ENCODE results near the gene PRPF31. TPM values are rescaled to one million over a fixed set of nuclear protein-coding genes. Genes with fewer than 3 reads are reported as not detected.

Gene PRPF31
- total and polyA plus RNA-seq, 5 donors from 2014 or later, result 57.8 to 74.8 (median 65.6) TPM

- no peak overlapping the region for H3K27ac Mint-ChIP-seq
- no peak overlapping the region for H3K4me3 Mint-ChIP-seq
- H3K27me3 Mint-ChIP-seq, result no peaks in the 10 kb centered on the region
- no peaks in the 10 kb centered on the region for H3K27me3 ChIP-seq (ENCODE audit: control insufficient read depth, insufficient read depth, low read length)
- ATAC-seq (ENCODE audit: low read depth in 2 of 2) (no peak), DNase-seq (no peak)
- no peaks in the 10 kb centered on the region for H3K36me3 ChIP-seq (ENCODE audit: control insufficient read depth, insufficient read depth, low read length)
- peaks cover 17% of the 10 kb centered on the region for H3K36me3 Mint-ChIP-seq
- H3K4me3 ChIP-seq (ENCODE audit: low read depth, low read length), result no peak overlapping the region
- H3K27ac ChIP-seq (ENCODE audit: insufficient read depth, low read length, poor library complexity, severe bottlenecking), result no peak overlapping the region
- H3K4me1 ChIP-seq (ENCODE audit: control insufficient read depth, insufficient read depth, low read length, poor library complexity, severe bottlenecking), result no peaks in the 10 kb centered on the region
- peaks cover 0 to 2% (median 0%) of the 10 kb centered on the region in 4 donors for H3K4me1 Mint-ChIP-seq
- H3K9me3 ChIP-seq (ENCODE audit: control insufficient read depth in 2 of 2, low read length in 2 of 2), result no peaks in the 10 kb centered on the region
- peaks cover 0 to 3% (median 0%) of the 10 kb centered on the region in 7 donors for H3K9me3 Mint-ChIP-seq
Observed at GRCh38 chr19:54180691-54181091, 65.1 kb downstream of the PRPF31 start.

Other genes with a start within 250 kb of the PRPF31 start
- gene MYADM, start 247.9 kb upstream of the PRPF31 start, total RNA-seq, result 280 TPM
- gene MYADM, start 247.9 kb upstream of the PRPF31 start, polyA plus RNA-seq, result 10 to 100 TPM; 26.1 to 36.3 (median 35.5) TPM
- not detected for gene PRKCG, start 233.6 kb upstream of the PRPF31 start, total RNA-seq
- not detected for gene PRKCG, start 233.6 kb upstream of the PRPF31 start, polyA plus RNA-seq
- gene CACNG7, start 206.5 kb upstream of the PRPF31 start, total RNA-seq, result not detected
- not detected for gene CACNG7, start 206.5 kb upstream of the PRPF31 start, polyA plus RNA-seq
- not detected for gene CACNG8, start 152.8 kb upstream of the PRPF31 start, total RNA-seq
- gene CACNG8, start 152.8 kb upstream of the PRPF31 start, polyA plus RNA-seq, result not detected
- gene CACNG6, start 124.1 kb upstream of the PRPF31 start, total RNA-seq, result not detected
- not detected for gene CACNG6, start 124.1 kb upstream of the PRPF31 start, polyA plus RNA-seq
- gene VSTM1, start 51.9 kb upstream of the PRPF31 start, total RNA-seq, result not detected
- gene VSTM1, start 51.9 kb upstream of the PRPF31 start, polyA plus RNA-seq, result not detected
- not detected for gene TARM1, start 34.4 kb upstream of the PRPF31 start, total RNA-seq
- not detected for gene TARM1, start 34.4 kb upstream of the PRPF31 start, polyA plus RNA-seq
- not detected for gene OSCAR, start 15.0 kb upstream of the PRPF31 start, total RNA-seq
- gene OSCAR, start 15.0 kb upstream of the PRPF31 start, polyA plus RNA-seq, result under 1 TPM in 3 of 4 donors, not detected in 1; 0.12 to 0.28 (median 0.13) TPM
- 65.7 TPM for gene NDUFA3, start 12.9 kb upstream of the PRPF31 start, total RNA-seq
- gene NDUFA3, start 12.9 kb upstream of the PRPF31 start, polyA plus RNA-seq, result 100 to 1,000 TPM; 404 to 577 (median 444) TPM
- gene TFPT, start 97 bp upstream of the PRPF31 start, total RNA-seq, result 15.0 TPM
- 10 to 100 TPM; 18.8 to 26.8 (median 23.9) TPM for gene TFPT, start 97 bp upstream of the PRPF31 start, polyA plus RNA-seq
- gene CNOT3, start 22.0 kb downstream of the PRPF31 start, total RNA-seq, result 56.9 TPM
- gene CNOT3, start 22.0 kb downstream of the PRPF31 start, polyA plus RNA-seq, result 1 to 10 TPM; 3.9 to 6.6 (median 5.9) TPM
- gene LENG1, start 44.0 kb downstream of the PRPF31 start, total RNA-seq, result 9.3 TPM
- 10 to 100 TPM; 12.2 to 17.5 (median 13.8) TPM for gene LENG1, start 44.0 kb downstream of the PRPF31 start, polyA plus RNA-seq
- 1.1 TPM for gene TMC4, start 57.4 kb downstream of the PRPF31 start, total RNA-seq
- under 1 TPM in 3 of 4 donors, not detected in 1; 0.42 to 0.60 (median 0.49) TPM for gene TMC4, start 57.4 kb downstream of the PRPF31 start, polyA plus RNA-seq
- gene MBOAT7, start 73.8 kb downstream of the PRPF31 start, total RNA-seq, result 25.8 TPM
- 10 to 100 TPM; 10.8 to 17.2 (median 15.0) TPM for gene MBOAT7, start 73.8 kb downstream of the PRPF31 start, polyA plus RNA-seq
- gene TSEN34, start 75.6 kb downstream of the PRPF31 start, total RNA-seq, result 10.1 TPM
- gene TSEN34, start 75.6 kb downstream of the PRPF31 start, polyA plus RNA-seq, result 10 to 100 TPM; 36.6 to 55.5 (median 49.7) TPM
- gene RPS9, start 85.1 kb downstream of the PRPF31 start, total RNA-seq, result 1,161 TPM
- gene RPS9, start 85.1 kb downstream of the PRPF31 start, polyA plus RNA-seq, result 1,000 to 10,000 TPM in 2 of 4 donors, 100 to 1,000 TPM in 2; 756 to 1,075 (median 892) TPM
- gene LILRB3, start 107.3 kb downstream of the PRPF31 start, total RNA-seq, result 4.1 TPM
- gene LILRB3, start 107.3 kb downstream of the PRPF31 start, polyA plus RNA-seq, result under 1 TPM in 3 of 4 donors, not detected in 1; 0.07 to 0.65 (median 0.17) TPM
- gene LILRA6, start 127.0 kb downstream of the PRPF31 start, total RNA-seq, result not detected
- gene LILRA6, start 127.0 kb downstream of the PRPF31 start, polyA plus RNA-seq, result under 1 TPM in 2 of 4 donors, not detected in 2; 0.11 to 0.13 TPM
- not detected for gene LILRB5, start 141.5 kb downstream of the PRPF31 start, total RNA-seq
- gene LILRB5, start 141.5 kb downstream of the PRPF31 start, polyA plus RNA-seq, result not detected
- gene LILRB2, start 165.4 kb downstream of the PRPF31 start, total RNA-seq, result not detected
- under 1 TPM in 1 of 4 donors, not detected in 3; 0.24 TPM for gene LILRB2, start 165.4 kb downstream of the PRPF31 start, polyA plus RNA-seq
- not detected for gene LILRA5, start 197.4 kb downstream of the PRPF31 start, total RNA-seq
- gene LILRA5, start 197.4 kb downstream of the PRPF31 start, polyA plus RNA-seq, result under 1 TPM in 1 of 4 donors, not detected in 3; 0.67 TPM
- gene LILRA4, start 223.4 kb downstream of the PRPF31 start, total RNA-seq, result not detected
- gene LILRA4, start 223.4 kb downstream of the PRPF31 start, polyA plus RNA-seq, result not detected
- 33.2 TPM for gene LAIR1, start 249.2 kb downstream of the PRPF31 start, total RNA-seq
- 10 to 100 TPM; 39.3 to 61.8 (median 45.3) TPM for gene LAIR1, start 249.2 kb downstream of the PRPF31 start, polyA plus RNA-seq

All from CD4-positive, CD25-positive, alpha-beta regulatory T cell (primary cell).